GM23338 (cell line): Measurements from ENCODE around the gene CEP72.

Source experiments
- CREB1 ChIP-seq: fragments of 250-450 bp; sonication (Bioruptor Pico); IDR thresholded peaks from 2 replicates; pipeline ENCODE4 v1.5.0; 2020; ENCODE audit warnings: low read depth, mild to moderate bottlenecking, moderate library complexity
- EZH2 ChIP-seq: fragments of 200-600 bp; sonication (generic); IDR thresholded peaks from one replicate; pipeline ENCODE4 v1.8.0; 2017; ENCODE audit warnings: antibody characterized with exemption, mild to moderate bottlenecking, low read depth; ENCODE audit not compliant: unreplicated experiment
- EZH2phosphoT487 ChIP-seq: fragments of 200-600 bp; sonication (generic); IDR thresholded peaks from one replicate; pipeline ENCODE4 v1.8.1; 2018; ENCODE audit warnings: antibody characterized with exemption; ENCODE audit not compliant: unreplicated experiment
- JUNB ChIP-seq: IDR thresholded peaks from one replicate; pipeline ENCODE4 v1.6.1; 2016; ENCODE audit warnings: antibody characterized with exemption; ENCODE audit not compliant: unreplicated experiment
- NANOG ChIP-seq: IDR thresholded peaks from 2 replicates; pipeline ENCODE4 v1.6.1; 2016; ENCODE audit warnings: antibody characterized with exemption, borderline replicate concordance
- POLR2AphosphoS5 ChIP-seq: IDR thresholded peaks from 2 replicates; pipeline ENCODE4 v1.6.1; 2016; ENCODE audit warnings: antibody characterized with exemption, low read depth
- REST ChIP-seq: IDR thresholded peaks from one replicate; pipeline ENCODE4 v1.6.1; 2018; ENCODE audit warnings: antibody characterized with exemption; ENCODE audit not compliant: unreplicated experiment
- STAT1 ChIP-seq: IDR thresholded peaks from one replicate; pipeline ENCODE4 v1.6.1; 2016; ENCODE audit warnings: antibody characterized with exemption; ENCODE audit not compliant: unreplicated experiment
- ZNF114 ChIP-seq: fragments of 250-450 bp; sonication (Bioruptor Pico); IDR thresholded peaks from 2 replicates; pipeline ENCODE4 v1.5.0; 2020; ENCODE audit warnings: mild to moderate bottlenecking, moderate library complexity
- ZNF331 ChIP-seq: fragments of 250-450 bp; sonication (Bioruptor Pico); IDR thresholded peaks from 2 replicates; pipeline ENCODE4 v1.5.0; 2020; ENCODE audit warnings: low read depth, mild to moderate bottlenecking, moderate library complexity
- TF ChIP-seq, protein P1 (sequence below), 2 experiments: fragments of 200-600 bp in 1 of 2; sonication (generic) in 1 of 2; conservative IDR thresholded peaks; 2 replicates each; pipeline versions ENCODE4 v1.5.1 to v1.6.1; 2016 to 2017; ENCODE audit warnings: antibody characterized with exemption in 2 of 2, low read depth in 2 of 2, mild to moderate bottlenecking in 2 of 2, moderate library complexity in 1 of 2
- TF ChIP-seq, protein P2 (sequence below): fragments of 250-450 bp; sonication (Bioruptor Pico); IDR thresholded peaks from 2 replicates; pipeline ENCODE4 v1.5.0; 2020; ENCODE audit warnings: mild to moderate bottlenecking, moderate library complexity

DNA sequence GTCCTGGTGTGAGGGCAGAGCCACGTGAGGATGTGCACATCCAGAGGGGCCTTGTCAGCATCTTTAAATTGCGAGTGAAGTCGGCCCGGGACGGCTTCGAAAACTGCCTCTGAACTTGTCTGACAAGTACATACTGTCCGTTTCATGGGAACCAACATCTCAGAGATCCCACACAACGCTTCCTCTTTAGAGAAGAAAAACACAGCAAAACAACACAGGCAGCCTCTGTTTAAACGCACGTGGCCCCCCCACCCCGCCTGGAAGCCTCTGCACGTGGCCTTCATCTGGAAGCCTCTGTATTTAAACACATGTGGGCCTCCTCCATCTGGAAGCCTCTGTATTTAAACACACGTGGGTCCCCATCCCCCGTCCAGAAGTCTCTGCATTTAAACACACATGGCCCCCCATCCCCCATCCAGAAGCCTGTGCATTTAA, 29.2 kb downstream of the CEP72 start:
- TF ChIP-seq POLR2AphosphoS5 (no peak), REST (no peak), EZH2 (no peak), EZH2phosphoT487 (no peak), STAT1 (no peak), ZNF331 (CRISPR knock-in tag) (no peak), CREB1 (CRISPR knock-in tag) (no peak), JUNB (no peak), NANOG (no peak), ZNF114 (CRISPR knock-in tag) (no peak)
- TF ChIP-seq, protein P1, sequence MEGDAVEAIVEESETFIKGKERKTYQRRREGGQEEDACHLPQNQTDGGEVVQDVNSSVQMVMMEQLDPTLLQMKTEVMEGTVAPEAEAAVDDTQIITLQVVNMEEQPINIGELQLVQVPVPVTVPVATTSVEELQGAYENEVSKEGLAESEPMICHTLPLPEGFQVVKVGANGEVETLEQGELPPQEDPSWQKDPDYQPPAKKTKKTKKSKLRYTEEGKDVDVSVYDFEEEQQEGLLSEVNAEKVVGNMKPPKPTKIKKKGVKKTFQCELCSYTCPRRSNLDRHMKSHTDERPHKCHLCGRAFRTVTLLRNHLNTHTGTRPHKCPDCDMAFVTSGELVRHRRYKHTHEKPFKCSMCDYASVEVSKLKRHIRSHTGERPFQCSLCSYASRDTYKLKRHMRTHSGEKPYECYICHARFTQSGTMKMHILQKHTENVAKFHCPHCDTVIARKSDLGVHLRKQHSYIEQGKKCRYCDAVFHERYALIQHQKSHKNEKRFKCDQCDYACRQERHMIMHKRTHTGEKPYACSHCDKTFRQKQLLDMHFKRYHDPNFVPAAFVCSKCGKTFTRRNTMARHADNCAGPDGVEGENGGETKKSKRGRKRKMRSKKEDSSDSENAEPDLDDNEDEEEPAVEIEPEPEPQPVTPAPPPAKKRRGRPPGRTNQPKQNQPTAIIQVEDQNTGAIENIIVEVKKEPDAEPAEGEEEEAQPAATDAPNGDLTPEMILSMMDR (conservative IDR thresholded peaks at IDR 0.05; ENCODE audit: low read depth in 2 of 2): no peak
- TF ChIP-seq, protein P2, sequence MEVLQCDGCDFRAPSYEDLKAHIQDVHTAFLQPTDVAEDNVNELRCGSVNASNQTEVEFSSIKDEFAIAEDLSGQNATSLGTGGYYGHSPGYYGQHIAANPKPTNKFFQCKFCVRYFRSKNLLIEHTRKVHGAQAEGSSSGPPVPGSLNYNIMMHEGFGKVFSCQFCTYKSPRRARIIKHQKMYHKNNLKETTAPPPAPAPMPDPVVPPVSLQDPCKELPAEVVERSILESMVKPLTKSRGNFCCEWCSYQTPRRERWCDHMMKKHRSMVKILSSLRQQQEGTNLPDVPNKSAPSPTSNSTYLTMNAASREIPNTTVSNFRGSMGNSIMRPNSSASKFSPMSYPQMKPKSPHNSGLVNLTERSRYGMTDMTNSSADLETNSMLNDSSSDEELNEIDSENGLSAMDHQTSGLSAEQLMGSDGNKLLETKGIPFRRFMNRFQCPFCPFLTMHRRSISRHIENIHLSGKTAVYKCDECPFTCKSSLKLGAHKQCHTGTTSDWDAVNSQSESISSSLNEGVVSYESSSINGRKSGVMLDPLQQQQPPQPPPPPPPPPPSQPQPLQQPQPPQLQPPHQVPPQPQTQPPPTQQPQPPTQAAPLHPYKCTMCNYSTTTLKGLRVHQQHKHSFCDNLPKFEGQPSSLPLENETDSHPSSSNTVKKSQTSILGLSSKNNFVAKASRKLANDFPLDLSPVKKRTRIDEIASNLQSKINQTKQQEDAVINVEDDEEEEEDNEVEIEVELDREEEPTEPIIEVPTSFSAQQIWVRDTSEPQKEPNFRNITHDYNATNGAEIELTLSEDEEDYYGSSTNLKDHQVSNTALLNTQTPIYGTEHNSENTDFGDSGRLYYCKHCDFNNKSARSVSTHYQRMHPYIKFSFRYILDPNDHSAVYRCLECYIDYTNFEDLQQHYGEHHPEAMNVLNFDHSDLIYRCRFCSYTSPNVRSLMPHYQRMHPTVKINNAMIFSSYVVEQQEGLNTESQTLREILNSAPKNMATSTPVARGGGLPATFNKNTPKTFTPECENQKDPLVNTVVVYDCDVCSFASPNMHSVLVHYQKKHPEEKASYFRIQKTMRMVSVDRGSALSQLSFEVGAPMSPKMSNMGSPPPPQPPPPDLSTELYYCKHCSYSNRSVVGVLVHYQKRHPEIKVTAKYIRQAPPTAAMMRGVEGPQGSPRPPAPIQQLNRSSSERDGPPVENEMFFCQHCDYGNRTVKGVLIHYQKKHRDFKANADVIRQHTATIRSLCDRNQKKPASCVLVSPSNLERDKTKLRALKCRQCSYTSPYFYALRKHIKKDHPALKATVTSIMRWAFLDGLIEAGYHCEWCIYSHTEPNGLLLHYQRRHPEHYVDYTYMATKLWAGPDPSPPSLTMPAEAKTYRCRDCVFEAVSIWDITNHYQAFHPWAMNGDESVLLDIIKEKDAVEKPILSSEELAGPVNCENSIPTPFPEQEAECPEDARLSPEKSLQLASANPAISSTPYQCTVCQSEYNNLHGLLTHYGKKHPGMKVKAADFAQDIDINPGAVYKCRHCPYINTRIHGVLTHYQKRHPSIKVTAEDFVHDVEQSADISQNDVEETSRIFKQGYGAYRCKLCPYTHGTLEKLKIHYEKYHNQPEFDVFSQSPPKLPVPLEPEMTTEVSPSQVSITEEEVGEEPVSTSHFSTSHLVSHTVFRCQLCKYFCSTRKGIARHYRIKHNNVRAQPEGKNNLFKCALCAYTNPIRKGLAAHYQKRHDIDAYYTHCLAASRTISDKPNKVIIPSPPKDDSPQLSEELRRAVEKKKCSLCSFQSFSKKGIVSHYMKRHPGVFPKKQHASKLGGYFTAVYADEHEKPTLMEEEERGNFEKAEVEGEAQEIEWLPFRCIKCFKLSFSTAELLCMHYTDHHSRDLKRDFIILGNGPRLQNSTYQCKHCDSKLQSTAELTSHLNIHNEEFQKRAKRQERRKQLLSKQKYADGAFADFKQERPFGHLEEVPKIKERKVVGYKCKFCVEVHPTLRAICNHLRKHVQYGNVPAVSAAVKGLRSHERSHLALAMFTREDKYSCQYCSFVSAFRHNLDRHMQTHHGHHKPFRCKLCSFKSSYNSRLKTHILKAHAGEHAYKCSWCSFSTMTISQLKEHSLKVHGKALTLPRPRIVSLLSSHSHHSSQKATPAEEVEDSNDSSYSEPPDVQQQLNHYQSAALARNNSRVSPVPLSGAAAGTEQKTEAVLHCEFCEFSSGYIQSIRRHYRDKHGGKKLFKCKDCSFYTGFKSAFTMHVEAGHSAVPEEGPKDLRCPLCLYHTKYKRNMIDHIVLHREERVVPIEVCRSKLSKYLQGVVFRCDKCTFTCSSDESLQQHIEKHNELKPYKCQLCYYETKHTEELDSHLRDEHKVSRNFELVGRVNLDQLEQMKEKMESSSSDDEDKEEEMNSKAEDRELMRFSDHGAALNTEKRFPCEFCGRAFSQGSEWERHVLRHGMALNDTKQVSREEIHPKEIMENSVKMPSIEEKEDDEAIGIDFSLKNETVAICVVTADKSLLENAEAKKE (CRISPR knock-in tag): no peak
